Stimulated activated CD4-positive, alpha-beta T cell treated with anti-CD3 and anti-CD28 coated beads, Interleukin-4, amount 100 ng/mL, for 1 hour (primary cell): Measurements from ENCODE around the gene MRPL21.

ENCODE experiments used
- DNase-seq: peaks from one replicate; pipeline ENCODE4 v3.0.0-alpha.2; 2020

Gene MRPL21

DNA sequence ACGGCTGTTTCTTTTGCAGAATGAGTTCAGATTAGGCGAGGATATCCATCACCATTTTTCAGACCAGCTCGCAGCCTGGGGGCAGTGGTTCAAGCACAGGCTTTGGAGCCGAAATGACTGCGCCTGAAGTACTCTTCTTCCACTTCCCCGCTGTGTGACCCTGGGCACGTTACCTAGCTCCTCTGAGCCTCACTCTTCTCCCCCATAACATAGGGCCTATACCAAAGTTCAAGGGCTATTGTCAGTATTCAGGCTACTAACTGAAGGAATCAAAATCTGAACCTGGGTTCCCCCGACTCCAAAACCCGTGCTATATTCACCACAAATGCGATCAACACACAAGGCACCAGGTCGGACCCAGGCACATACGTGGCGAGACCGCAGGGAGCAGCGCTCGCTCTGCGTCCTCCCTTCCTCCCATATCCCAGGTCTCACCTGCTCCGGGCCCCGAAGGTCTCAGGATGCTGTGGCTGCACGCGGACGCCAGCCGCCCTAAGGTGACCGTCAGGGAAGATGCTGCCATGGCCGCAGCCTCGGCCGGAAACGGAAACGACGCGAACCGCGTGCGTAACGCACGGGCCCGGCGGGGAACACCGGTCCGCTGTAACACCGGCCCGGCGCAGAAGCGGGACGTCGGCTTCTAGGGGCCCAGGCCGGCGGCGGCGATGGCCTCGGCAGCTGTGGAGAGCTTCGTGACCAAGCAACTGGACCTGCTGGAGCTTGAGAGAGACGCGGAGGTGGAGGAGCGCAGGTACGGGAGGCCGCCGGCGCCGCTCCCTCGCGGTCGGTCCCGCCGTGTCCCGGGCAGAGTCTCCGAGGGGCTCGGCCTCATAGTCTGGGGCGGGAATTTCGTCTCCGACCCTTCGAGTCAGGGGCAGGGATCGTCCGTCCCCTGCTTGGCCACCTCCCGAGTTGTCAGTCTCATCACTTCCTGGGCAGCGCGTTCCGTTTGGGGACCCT, at the start of gene MRPL21, which contains the start of gene IGHMBP2:
Gene MRPL21, minus strand, starts transcription at position 545 of the 960 bp plus-strand sequence. Its CDS starts 22 bp downstream, at position 523.
Gene IGHMBP2, plus strand, starts transcription at position 604 of the 960 bp plus-strand sequence. Its CDS starts 62 bp downstream, at position 666.
- DNase-seq = peak; percentile 87

DNA sequence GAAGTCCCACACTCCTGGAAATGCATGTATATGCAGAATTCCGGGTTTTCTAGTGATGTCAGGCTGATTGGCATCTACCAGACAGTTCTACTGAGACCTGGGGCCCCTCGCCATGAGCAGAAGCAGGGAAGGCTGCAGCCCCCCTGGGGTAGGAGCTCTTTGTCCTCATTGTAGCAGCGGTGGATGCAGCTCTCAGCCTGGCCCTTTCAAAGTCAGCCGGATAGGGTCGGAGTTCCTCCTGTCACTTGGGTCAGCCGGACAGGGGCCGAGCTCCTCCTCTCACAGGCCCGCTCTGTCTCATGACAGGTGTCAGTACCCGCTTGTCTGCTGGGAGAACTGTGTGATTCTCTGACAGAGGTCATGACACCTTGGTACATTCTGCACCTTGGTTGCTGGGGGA, 47.1 kb upstream of the MRPL21 start:
- no peak for DNase-seq

DNA sequence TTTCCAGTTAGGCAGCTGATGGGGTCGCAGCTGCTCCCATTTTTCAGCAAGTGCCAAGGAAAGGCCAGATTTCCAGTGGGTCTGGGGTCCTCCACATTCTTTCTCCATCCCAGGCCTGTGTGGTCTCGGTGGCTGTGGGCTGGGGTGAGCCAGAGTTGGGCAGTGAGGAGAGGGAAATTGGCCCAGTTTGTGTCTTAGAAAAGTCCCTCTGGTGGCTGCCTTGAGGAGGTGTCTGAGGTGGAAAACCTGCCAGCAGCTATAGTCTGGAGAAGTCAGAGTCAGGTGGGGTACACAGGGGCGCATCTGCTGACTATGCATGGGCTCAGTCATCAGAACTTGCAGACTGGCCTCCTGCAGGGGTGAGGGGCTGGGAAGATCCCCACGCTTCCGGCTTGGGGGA, 46.6 kb upstream of the MRPL21 start:
- DNase-seq = no peak

DNA sequence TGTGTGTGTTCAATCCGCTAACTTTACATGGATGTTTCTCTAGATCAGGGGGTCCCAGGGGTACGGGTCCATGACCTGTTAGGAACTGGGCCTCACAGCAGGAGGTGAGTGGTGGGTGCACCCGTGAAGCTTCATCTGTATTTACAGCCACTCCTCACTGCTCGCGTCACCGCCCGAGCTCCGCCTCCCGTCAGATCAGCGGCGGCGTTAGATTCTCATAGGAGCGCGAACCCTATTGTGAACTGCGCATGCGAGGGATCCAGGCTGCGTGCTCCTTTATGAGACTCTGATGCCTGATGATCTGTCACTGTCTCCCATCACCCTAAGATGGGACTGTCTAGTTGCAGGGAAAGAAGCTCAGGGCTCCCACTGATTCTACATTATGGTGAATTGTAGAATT, 45.3 kb upstream of the MRPL21 start:
- DNase-seq = no peak

DNA sequence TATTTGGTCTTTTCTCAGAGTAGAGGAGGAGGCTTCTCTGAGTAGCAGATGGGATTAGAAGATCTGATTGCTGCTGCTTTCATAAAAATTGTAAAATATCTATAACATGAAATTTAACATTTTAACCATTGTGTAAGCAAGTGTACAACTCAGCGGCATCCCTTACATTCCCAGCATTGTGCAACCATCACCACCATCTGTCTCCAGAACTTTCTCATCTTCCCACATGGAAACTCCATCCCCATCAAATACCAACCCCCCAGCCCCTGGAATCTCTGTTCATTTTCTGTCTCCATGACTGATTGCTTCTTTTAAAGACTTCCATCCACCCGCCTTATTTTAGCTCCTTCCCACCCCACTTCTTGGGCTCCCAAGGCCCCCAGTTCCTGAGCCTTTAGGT, 44.9 kb upstream of the MRPL21 start:
- DNase-seq = no peak

DNA sequence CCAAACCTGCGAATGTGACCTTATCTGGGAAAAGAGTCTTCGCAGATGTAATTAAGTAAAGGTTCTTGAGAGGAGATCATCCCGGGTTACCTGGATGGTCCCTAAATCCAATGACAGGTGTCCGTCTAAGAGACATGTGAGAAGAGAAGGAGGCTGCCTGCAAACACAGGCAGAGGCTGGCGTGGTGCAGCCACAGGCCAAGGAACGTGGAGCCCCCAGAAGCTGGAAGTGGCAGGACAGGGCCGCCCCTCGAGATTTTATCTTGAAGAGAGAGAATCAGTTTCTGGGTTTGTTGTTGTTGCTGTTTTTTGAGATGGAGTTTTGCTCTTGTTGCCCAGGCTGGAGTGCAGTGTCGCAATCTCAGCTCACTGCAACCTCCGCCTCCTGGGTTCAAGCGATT, 43.5 kb upstream of the MRPL21 start:
- no peak for DNase-seq

DNA sequence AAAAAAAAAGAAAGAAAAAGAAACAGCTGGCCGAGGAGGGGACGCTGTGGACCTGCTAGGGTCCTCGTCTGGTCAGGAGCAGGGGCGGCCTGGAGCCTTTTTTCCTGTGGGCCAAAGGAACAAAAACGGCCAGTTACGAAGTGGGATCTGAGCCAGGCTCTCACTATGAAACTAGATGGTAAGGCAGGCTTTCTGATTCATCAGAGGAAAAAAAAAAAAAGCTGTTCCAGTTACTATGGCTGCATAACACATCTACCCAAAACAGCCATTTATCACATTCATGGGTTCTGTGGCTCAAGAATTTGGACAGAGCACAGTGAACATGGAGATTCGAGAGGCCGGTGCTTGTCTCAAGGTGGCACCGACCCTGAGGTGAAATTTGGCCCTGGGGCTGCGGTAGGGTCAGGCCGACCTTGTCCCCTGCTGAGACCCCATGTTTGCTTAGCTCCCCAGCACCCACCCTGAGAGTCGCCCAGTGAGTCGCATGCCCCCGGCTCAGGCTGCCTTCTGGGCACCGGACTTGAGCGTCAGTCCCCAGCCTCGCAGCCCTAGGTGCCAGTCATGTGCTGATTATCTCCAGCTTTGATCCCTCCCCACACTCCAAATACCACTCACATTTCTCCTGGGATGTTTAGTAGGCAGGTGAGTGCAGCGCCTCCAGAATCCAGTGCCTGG, 42.9 kb upstream of the MRPL21 start:
- no peak for DNase-seq

DNA sequence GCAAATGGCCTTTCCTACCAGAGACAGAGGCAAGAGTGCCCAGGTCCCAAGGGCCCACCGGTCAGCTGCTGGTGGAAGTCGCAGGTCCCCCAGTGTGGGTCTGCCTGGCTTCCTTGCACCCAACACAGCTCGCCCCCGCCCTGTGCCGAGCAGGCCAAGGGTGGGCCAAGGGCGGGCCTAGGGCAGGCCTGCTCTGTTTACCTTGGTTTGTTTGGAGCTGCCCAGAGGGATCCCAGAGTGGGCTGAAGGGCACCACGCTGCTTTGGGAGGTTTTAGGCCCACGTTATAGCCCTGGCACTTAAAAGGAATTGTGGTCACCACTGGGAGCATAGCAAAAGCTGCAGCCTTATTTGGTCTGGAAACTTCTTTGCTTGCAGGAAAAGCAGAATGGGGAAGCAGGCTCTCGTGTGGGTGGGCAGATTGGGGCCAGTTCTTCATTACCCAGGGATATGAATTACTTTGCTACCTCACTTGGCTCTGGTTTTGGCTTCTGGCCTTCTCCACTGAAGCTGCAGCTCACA, 39.2 kb upstream of the MRPL21 start:
- DNase-seq = no peak

DNA sequence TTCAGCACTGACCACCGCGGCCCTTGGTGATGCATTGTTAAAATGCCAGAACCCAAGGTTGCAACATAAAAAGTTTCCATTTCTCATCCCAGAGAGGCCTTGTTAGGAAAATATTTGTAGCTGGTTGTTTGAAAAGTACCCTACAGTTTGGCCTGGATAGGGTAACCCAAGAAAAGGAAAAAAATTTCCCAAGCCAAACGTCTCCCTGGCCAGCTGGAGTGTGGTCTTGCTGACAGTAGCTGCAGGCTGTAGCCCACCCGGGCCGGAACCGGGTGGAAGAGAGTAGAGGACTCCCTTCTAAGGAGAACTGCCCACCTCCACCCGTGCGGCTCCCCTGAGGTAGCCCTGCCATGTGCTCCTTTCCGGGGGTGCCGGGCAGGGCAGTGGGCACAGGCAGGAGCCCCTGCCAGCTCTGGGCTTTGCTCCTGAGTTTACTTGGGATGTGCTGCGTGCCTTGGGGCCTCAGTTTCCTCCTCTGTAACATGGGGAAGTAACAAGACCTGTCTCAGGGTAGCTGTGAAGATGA, 38.5 kb upstream of the MRPL21 start:
- DNase-seq = no peak

DNA sequence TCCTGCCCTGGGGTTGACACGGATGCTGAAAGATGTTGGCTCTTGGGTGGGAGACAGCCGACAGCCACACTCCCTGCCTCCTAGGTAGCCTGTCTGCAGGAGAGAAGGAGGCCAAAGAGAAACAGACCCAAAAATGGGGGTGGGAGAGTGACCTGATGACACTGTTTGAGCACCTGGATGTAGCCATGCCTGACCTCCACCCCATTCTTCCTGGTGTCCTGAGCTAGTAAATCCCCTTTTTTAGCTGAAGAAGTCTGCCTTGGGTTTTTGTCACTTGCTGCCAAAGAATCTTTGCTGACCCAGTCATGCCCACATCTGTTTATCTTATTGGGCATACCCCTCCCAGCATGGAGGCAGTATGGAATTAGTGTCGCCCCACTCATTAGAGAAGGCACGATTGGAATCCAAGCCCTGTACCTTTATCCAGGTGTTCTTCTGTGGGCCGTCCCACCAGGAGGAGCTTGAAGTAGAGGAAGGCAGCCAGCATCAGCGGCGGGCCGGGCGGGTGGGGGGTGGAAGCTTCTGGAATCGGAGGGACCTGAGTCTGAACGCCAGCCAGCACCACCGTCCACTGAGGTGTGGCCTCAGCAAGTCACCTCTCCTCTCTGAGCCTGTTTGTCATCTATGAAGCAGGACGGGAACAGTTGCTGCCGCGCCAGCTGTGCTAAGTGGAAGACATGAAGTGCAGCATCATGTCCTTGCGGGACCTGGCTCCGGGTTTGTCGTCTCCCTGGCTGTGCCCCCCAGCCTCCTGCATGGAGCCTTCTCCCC, 37.9 kb upstream of the MRPL21 start:
- DNase-seq = no peak

DNA sequence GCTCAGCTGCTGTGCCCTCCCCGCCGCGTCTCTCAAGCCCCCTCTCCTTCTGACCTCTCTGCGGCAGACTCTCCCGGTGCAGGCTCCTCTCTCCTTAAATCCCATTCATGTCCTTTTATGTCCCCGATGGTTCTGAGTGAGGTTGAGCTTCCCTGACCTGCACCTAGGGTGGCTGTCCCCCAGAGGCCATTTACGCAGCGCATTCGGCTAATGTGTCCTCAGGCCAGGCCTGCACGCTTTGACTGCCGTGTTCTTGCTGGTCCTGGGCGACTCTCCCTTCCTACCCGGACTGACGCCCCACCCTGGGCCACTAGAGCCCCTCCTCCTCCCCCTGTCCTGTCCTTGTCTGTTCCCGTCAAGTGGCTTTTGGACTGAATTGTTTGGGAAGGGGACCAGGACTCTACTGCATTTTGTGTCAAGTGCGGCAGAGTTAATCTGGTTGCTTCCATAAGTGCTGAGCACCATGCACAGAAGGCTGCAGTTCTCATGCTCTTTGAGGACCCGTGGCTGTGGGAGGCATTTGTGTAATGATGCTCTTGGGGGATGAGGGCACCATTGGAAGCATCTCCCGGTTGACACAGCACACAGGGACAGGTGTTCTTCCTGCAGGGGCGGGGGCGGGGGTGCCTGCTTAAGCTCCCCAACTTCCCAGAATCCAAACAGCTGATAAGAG, 37.2 kb upstream of the MRPL21 start:
- DNase-seq = no peak

DNA sequence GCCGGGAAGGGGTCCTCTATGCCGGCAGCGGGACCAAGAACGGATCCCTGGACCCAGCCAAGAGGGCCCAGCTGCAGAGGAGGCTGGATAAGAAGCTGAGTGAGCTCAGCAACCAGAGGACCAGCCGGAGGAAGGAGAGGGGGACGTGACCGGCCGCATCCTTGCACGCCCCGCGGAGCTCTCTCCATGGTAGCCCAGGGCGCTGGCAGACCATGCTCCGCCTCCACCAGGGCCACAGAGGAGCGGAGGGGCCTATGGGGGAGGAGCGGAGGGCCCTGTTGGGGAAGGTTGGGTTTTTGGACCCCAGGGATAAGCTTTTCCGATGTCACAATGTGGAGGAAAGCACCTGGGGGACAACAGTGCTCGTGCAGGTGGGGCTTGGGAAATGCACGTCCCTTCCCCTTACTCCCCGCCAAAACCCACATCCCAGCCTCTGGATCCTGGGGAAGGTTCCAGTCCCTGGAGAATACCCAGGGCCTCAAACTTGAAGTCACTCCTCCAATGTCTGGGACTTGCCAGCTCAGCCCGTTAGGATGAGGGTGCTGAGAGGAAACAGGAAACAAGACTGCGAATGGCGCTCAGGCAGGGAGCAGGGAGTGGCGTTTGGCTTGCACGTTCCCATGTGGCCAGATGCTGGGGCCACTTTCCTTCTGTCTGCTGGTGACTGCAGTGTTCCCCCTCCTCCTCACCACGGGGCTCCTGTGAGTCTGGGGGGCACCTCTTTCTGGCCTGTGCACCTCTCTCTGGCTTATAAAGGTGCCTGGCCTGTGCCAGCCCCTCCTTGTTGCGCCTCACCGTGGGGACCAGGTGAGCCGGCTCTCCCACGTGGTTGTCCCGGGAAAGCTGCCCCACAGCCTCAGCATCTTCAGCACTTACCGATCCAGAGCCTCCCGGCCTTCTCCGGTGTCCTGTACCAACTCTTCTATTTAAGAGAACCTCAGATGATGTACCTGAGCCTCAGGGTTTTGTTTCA, 36.2 kb upstream of the MRPL21 start:
- no peak for DNase-seq

DNA sequence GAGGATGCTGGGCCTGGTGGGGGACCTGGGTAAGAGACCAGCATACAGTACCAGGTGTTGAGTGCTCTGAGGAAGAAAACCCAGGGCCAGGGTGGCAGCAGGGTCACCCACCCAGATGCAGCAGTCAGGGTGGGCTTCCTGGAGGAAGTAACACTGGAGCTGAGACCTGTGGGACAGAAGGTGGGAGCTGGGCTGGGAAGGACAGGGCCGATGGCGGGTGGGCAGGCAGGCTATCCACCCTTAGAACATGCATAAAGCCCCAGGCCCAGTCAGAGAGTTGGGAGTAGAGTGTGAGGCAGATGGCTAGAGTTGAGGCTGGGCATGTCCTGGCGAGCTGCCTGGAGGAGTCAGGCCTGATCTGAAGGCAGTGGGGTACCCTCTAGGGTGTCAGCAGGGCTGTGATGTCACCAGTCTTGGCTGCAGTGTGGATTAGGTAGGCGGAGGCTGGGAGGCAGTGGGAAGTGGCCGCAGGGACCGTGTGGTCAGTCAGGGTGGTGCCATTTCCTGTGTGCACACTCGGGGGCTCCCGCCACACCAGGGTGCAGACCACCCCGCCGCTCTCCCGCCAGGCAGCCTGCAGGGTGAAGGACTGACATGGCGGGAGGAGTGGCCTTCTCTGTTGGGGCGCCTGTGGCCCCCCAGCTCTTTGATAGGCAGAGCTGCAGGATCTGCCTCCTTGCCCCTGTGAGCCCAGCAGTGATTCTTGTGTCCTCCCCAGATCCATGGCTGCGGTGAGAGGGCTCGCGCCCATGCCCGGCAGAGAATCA, 35.4 kb upstream of the MRPL21 start:
- DNase-seq = no peak

DNA sequence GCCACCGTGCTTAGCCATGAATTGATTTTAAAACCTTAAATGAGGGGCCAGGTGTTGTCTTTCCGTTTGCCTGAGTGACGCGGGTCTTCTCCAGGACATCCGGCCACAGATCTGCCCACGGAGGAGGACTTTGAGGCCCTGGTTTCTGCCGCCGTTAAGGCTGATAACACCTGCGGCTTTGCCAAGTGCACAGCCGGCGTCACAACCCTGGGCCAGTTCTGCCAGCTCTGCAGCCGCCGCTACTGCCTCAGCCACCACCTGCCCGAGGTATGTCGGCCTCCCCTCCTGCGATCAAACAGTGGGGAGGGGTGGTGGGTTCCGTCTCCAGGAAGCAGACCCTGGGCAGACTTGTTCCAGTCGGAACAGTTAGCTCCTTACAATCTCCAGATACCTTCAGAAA, 34.5 kb upstream of the MRPL21 start:
- no peak for DNase-seq

DNA sequence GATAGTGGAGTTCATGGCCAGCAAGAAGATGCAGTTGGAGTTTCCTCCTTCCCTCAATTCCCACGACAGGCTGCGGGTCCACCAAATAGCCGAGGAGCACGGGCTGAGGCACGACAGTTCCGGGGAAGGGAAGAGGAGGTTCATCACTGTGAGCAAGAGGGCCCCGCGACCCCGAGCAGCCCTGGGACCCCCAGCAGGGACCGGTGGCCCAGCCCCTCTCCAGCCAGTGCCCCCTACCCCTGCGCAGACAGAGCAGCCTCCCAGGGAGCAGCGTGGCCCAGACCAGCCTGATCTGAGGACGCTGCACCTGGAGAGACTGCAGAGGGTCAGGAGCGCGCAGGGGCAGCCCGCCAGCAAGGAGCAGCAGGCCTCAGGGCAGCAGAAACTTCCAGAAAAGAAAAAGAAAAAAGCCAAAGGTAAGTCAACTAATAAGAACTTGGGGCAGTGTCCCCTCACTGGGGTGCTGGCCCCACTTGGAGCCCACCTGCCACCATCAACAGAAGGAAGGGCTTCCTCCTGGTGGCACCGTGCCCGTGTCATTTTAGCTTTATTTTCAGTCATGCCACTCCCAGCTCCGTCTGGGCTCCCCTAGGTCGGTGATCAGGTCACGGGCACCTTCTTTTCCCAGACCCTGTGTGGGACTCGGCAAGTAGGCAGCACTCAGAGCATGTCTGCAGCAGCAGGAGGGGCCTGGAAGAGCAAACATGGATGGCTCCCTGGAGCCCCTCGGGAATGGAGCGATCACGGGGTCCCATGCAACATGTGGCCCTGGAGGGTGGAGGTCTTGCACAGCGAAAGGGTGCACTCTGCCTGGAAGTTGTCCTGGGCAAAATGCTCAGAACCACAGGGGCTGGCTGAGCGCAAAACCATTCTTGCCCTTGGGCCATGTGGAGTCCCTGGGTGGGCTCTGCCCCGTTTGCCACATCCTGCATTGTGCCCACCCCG, 33.3 kb upstream of the MRPL21 start:
- DNase-seq = no peak

DNA sequence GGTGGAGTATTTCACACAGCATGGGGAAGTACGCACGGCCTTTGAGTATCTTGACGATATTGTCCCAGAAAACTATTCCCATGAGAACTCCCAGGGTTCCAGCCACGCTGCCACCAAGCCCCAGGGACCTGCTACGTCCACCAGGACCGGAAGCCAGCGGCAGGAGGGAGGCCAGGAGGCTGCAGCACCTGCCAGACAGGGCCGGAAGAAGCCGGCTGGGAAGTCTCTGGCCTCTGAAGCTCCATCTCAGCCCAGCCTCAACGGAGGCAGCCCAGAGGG, 32.7 kb upstream of the MRPL21 start:
- no peak for DNase-seq

DNA sequence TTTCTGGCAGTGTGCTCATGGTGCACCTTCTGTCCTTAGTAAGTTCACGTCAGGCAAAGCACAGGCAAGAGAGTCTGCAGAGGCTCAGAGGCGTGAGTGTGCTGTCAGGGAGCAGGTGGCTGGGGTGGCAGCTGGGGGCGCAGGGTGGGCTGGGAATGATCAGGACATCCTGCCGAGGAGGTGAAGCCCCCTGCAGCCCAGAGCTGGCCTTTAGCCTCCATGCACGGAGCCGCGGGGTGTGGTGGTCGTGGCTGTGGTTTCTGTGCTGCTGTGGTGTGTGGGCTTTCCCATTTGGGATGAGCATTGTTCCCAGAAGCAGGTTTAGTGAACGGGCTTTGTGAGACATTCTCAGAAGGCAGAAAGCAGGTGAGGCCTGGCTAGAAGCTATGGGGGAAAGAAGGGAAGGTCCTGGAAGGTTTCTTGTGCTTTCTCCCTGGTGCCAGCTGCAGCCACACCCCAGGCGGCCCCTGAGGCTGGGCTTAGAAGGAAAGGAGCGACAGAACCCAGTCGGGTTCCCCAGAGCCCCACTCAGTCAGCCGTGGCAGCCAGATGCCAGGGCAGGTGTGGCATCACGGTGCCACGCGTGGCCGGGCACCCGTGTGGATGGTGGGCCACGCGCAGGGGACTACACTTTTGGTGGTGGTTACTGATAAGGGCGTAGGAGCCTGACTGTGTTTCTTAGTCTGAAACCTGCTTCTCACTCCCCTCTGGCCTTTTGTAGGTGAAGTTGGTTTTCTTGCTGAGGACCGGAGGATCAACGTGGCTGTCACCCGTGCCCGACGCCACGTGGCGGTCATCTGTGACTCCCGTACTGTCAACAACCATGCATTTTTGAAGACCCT, 32.1 kb upstream of the MRPL21 start:
- DNase-seq = no peak

DNA sequence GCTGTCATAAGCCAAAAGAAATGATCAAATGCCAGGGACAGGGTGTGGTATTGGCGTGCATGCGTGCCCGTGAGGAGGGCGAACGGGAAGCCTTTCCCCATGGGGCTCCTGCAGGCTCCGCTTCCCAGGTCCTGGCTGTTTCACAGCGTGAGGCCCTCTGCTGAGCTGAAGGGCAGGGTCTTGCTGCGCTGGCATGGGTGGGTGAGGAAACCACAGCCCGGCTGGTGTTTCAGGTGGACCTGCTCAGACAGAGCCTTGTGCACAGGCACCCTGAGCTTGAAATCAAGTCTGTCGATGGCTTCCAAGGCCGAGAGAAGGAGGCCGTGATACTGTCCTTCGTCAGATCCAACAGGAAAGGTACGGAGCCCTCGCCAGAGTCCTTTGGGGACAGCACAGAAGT, 31.4 kb upstream of the MRPL21 start:
- no peak for DNase-seq
